Neural crest cell (in vitro differentiated cells): ENCODE results near the gene PTPN18. TPM values are rescaled to one million over a fixed set of nuclear protein-coding genes. Genes with fewer than 3 reads are reported as not detected.

Experiments used
- DNase-seq: peaks from one replicate; pipeline ENCODE4 v3.0.0; 2021; ENCODE audit warnings: low read depth, mixed read lengths, low spot score
- H3K27ac Mint-ChIP-seq: one replicate; pipeline ENCODE4 v1.8.0; 2021; ENCODE audit warnings: mild to moderate bottlenecking, mixed read lengths; ENCODE audit not compliant: unreplicated experiment
- H3K27me3 Mint-ChIP-seq: 2 replicates; pipeline ENCODE4 v1.8.0; 2021; ENCODE audit warnings: low read depth, mild to moderate bottlenecking, mixed read lengths
- H3K36me3 Mint-ChIP-seq: 2 replicates; pipeline ENCODE4 v1.8.0; 2021; ENCODE audit warnings: low read depth, mild to moderate bottlenecking, mixed read lengths
- H3K4me1 Mint-ChIP-seq: 2 replicates; pipeline ENCODE4 v1.8.0; 2021; ENCODE audit warnings: mixed read lengths
- H3K4me3 Mint-ChIP-seq: one replicate; pipeline ENCODE4 v1.8.0; 2021; ENCODE audit warnings: mild to moderate bottlenecking, mixed read lengths
- H3K9me3 Mint-ChIP-seq: 2 replicates; pipeline ENCODE4 v1.8.0; 2021; ENCODE audit warnings: mixed read lengths
- CTCF ChIP-seq: fragments of 200-600 bp; sonication (generic); conservative IDR thresholded peaks from 2 replicates; pipeline ENCODE4 v1.5.0; 2021; ENCODE audit warnings: antibody characterized with exemption, mild to moderate bottlenecking
- total RNA-seq: library from RNA; stranded (reverse); gene quantifications from 2 replicates; pipeline ENCODE4 v1.2.1, GENCODE V29; 2021

PTPN18 gene
- total RNA-seq, 1 donor from 2014 or later, result 31.3 TPM

- peaks cover 17% of the 10 kb centered on the region for H3K4me1 Mint-ChIP-seq
- H3K27ac Mint-ChIP-seq, result no peak overlapping the region
- H3K27me3 Mint-ChIP-seq, result no peaks in the 10 kb centered on the region
- TF ChIP-seq CTCF, result no peak
- no peak for DNase-seq
- H3K36me3 Mint-ChIP-seq, result peaks cover 10% of the 10 kb centered on the region
- peak overlapping the region; percentile 31 for H3K4me3 Mint-ChIP-seq
- peaks cover 11% of the 10 kb centered on the region for H3K9me3 Mint-ChIP-seq
Measured at GRCh38 chr2:130358420-130359350, 2.8 kb downstream of the PTPN18 start.

- Mint-ChIP-seq H3K4me1 (peaks cover 9% of the 10 kb centered on the region), H3K27me3 (no peaks in the 10 kb centered on the region), H3K27ac (no peak overlapping the region), H3K4me3 (peak overlapping the region; percentile 42), H3K9me3 (peaks cover 11% of the 10 kb centered on the region), H3K36me3 (peaks cover 12% of the 10 kb centered on the region)
- DNase-seq, result no peak
- TF ChIP-seq CTCF, result no peak
Measured at GRCh38 chr2:130359466-130359865, 3.6 kb downstream of the PTPN18 start.

DNA sequence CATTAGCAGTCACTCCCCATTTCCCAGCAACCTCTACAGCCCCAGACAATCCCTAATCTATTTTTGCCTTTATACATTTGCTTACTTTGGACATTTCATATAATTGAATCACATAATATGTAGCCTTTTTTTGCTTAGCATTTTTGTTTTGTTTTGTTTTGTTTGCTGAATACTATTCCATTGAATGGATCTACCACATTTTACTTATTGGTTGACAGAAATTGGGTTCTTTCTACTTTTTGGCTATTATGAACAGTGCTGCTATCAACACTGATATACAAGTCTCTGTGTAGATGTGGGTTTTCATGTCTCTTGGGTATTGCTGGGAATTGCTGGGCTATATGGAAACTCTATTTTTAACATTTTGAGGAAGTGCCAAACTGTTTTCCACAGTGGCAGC, 7.6 kb downstream of the PTPN18 start:
- H3K27me3 Mint-ChIP-seq, result no peaks in the 10 kb centered on the region
- H3K4me3 Mint-ChIP-seq, result no peak overlapping the region
- H3K27ac Mint-ChIP-seq, result no peak overlapping the region
- DNase-seq, result no peak
- H3K9me3 Mint-ChIP-seq, result peaks cover 11% of the 10 kb centered on the region
- no peak for TF ChIP-seq CTCF
- peaks cover 12% of the 10 kb centered on the region for H3K36me3 Mint-ChIP-seq
- H3K4me1 Mint-ChIP-seq, result no peaks in the 10 kb centered on the region

DNA sequence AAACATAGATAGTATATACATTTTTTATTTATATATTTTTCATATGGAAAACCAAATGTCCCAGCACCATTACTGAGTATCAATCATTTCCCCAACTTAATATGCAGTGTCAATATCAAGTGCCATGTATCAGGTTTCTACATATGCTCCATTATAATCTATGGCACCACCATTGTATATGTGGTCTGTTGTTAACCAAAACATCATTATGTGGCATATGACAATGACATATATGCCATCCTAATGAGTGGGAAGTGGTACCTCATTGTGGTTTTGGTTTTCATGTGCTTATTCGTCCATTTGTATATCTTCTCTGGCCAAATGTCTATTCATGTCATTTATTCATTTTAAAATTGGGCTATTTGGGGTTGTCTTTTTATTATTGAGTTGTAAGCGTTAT, 9.2 kb downstream of the PTPN18 start:
- H3K36me3 Mint-ChIP-seq, result peaks cover 6% of the 10 kb centered on the region
- no peak for TF ChIP-seq CTCF

GRCh38 chr2:130365963-130366362, 10.1 kb downstream of the PTPN18 start:
- TF ChIP-seq CTCF, result no peak
- H3K4me1 Mint-ChIP-seq, result no peaks in the 10 kb centered on the region
- no peaks in the 10 kb centered on the region for H3K27me3 Mint-ChIP-seq
- peaks cover 2% of the 10 kb centered on the region for H3K36me3 Mint-ChIP-seq
- no peak overlapping the region for H3K27ac Mint-ChIP-seq
- DNase-seq, result no peak
- no peak overlapping the region for H3K4me3 Mint-ChIP-seq
- H3K9me3 Mint-ChIP-seq, result peaks cover 4% of the 10 kb centered on the region

More for the DNA sequence above, 9.2 kb downstream of the PTPN18 start:
- Mint-ChIP-seq H3K4me1 (no peaks in the 10 kb centered on the region), H3K27ac (no peak overlapping the region), H3K4me3 (no peak overlapping the region), H3K9me3 (peaks cover 8% of the 10 kb centered on the region), H3K27me3 (no peaks in the 10 kb centered on the region)
- no peak for DNase-seq
